Measurements from ENCODE around the gene TMEM26. TPM values are rescaled to one million over a fixed set of nuclear protein-coding genes. Genes with fewer than 3 reads are reported as not detected.

Gene TMEM26
- total RNA-seq, 1 experiment from 2014 or later = not detected

DNA sequence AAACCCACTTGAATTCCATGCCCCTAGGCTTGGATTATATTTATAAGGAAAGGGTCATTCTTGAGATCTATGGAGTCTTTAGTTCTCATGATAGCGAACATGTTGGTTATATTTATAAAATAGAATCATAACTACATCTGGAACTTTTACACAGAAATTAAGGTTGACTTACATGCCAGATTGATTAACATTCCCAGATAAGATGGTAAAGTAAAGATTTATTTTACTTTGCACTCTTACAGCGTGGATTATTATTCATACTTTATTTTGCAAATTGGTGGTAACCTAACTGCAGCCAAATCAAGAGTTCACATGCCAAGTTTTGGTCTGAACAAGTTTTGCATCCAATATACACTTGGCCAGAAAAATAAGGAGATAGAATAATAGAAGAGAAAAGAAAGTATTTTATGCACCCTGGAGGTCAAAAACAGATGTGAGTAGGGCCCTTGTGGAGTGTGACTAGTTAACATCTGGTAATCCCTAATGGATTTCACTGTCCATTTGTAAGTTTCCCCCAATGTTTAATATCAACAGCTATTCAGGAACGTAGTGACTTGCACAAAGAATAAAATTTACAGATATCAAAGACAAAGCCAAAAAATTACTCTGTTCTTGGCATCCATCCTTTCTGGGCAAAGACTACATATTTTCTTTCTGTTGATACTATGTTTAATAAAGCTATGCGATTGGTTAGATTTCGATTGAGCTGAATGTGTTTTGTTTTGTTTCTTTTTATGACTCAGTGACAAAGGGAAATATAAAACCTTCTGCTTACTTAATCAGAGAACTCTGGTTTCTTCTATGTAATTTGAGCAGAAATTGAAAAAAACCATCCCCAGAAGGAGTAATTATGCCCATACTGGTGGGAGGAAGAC is 10.1 kb upstream of the TMEM26 start:
- Histone ChIP-seq H3K9me2 (ENCODE audit: insufficient read depth) (no peaks in the 10 kb centered on the region), H3K27ac (no peak overlapping the region), H3K4me2 (no peak overlapping the region), H3K27me3 (ENCODE audit: insufficient read depth, low read depth) (no peaks in the 10 kb centered on the region), H3K9me3 (ENCODE audit: insufficient read depth, low read depth) (no peaks in the 10 kb centered on the region), H4K20me1 (ENCODE audit: insufficient read depth) (no peaks in the 10 kb centered on the region), H3K4me3 (no peak overlapping the region), H3F3A (ENCODE audit: insufficient read depth, low read depth) (0 out of 2 replicates have a peak, but pooled peaks cover 3% of the 10 kb centered on the region), H3K36me3 (ENCODE audit: low read depth) (no peaks in the 10 kb centered on the region), H3K4me1 (replicated peaks; ENCODE audit: insufficient read depth) (no peaks in the 10 kb centered on the region), H2AFZ (no peak overlapping the region), H3K79me2 (ENCODE audit: low read depth) (no peaks in the 10 kb centered on the region)
- ChIA-PET POLR2A (ENCODE audit: unreplicated experiment) (no interaction called here), CTCF (no interaction called here)
- no peak for DNase-seq
- TF ChIP-seq, protein P1, sequence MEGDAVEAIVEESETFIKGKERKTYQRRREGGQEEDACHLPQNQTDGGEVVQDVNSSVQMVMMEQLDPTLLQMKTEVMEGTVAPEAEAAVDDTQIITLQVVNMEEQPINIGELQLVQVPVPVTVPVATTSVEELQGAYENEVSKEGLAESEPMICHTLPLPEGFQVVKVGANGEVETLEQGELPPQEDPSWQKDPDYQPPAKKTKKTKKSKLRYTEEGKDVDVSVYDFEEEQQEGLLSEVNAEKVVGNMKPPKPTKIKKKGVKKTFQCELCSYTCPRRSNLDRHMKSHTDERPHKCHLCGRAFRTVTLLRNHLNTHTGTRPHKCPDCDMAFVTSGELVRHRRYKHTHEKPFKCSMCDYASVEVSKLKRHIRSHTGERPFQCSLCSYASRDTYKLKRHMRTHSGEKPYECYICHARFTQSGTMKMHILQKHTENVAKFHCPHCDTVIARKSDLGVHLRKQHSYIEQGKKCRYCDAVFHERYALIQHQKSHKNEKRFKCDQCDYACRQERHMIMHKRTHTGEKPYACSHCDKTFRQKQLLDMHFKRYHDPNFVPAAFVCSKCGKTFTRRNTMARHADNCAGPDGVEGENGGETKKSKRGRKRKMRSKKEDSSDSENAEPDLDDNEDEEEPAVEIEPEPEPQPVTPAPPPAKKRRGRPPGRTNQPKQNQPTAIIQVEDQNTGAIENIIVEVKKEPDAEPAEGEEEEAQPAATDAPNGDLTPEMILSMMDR (conservative IDR thresholded peaks at IDR 0.05) = no peak
- no peak for TF ChIP-seq EZH2 (IDR thresholded peaks at IDR 0.05; ENCODE audit: low read depth)
- BruUV-seq (replicated peaks) = no TSS peak
- intact Hi-C loops (cut with micrococcal nuclease; ENCODE audit: unreplicated experiment) = no loop called here

DNA sequence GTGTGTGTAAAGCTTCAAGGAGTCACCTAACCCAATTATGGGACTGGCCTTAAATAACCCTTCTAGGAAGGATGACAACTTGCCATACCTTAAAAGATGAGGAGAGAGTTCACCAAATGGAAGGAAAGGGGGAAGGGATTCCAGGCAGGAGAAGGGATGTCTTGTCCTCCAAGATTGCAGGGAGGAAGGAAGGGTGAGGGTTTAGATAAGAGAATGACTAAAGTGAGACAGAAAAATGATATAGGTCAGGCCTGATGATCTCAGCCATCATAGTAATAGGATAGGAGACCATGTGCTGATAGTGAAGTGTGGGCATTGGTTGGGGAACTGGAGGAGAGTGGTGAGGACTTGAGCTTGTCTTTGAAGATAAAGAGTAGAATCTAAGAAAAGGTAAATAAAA is 7.7 kb upstream of the TMEM26 start:
- Histone ChIP-seq H3K4me2 (no peak overlapping the region), H3K4me1 (replicated peaks; ENCODE audit: insufficient read depth) (no peaks in the 10 kb centered on the region), H4K20me1 (ENCODE audit: insufficient read depth) (no peaks in the 10 kb centered on the region), H3K79me2 (ENCODE audit: low read depth) (no peaks in the 10 kb centered on the region), H3K36me3 (ENCODE audit: low read depth) (no peaks in the 10 kb centered on the region), H3K9me2 (ENCODE audit: insufficient read depth) (no peaks in the 10 kb centered on the region), H3K27ac (no peak overlapping the region), H3K4me3 (no peak overlapping the region), H3K27me3 (ENCODE audit: insufficient read depth, low read depth) (no peaks in the 10 kb centered on the region), H3K9me3 (ENCODE audit: insufficient read depth, low read depth) (no peaks in the 10 kb centered on the region), H3F3A (ENCODE audit: insufficient read depth, low read depth) (0 out of 2 replicates have a peak, but pooled peaks cover 3% of the 10 kb centered on the region), H2AFZ (no peak overlapping the region)
- CTCF ChIA-PET = interaction anchor here (0.6 kb wide), 1 partner anchor 1044 kb away, joined by 3 read pairs; no protein-coding TSS in a partner anchor
- POLR2A ChIA-PET (ENCODE audit: unreplicated experiment) = no interaction called here
- TF ChIP-seq EZH2 (IDR thresholded peaks at IDR 0.05; ENCODE audit: low read depth) = no peak
- TF ChIP-seq, protein P1 (conservative IDR thresholded peaks at IDR 0.05) = no peak
- no peak for DNase-seq
- intact Hi-C loops (cut with micrococcal nuclease; ENCODE audit: unreplicated experiment) = no loop called here
- BruUV-seq (replicated peaks) = no TSS peak

DNA sequence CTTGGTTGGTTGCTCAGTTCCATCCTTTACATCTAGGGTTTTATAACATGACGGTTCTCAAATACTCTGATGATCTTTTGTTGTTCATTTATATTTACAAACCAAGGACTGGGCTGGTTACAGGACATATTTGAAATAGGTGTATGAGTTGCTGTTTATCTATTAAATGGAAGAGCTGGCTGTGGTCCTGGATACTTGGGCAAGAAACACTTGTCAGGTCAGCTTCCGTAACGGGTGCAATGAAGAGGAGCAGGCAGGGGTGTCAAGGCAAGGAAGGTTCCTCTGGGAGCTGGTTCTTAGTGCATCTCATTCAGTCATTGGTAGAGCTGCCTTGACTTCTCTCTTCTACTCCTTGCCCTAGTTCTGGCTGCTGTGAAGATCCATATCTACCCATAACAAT is 4.8 kb upstream of the TMEM26 start:
- BruUV-seq (replicated peaks) = no TSS peak
- TF ChIP-seq, protein P1 (conservative IDR thresholded peaks at IDR 0.05) = no peak
- TF ChIP-seq EZH2 (IDR thresholded peaks at IDR 0.05; ENCODE audit: low read depth) = no peak
- CTCF ChIA-PET = no interaction called here
- Histone ChIP-seq H4K20me1 (ENCODE audit: insufficient read depth) (no peaks in the 10 kb centered on the region), H3K9me3 (ENCODE audit: insufficient read depth, low read depth) (no peaks in the 10 kb centered on the region), H3K4me1 (replicated peaks; ENCODE audit: insufficient read depth) (no peaks in the 10 kb centered on the region), H2AFZ (no peak overlapping the region), H3K27ac (no peak overlapping the region), H3K4me2 (no peak overlapping the region), H3K79me2 (ENCODE audit: low read depth) (no peaks in the 10 kb centered on the region), H3K36me3 (ENCODE audit: low read depth) (no peaks in the 10 kb centered on the region), H3K27me3 (ENCODE audit: insufficient read depth, low read depth) (no peaks in the 10 kb centered on the region), H3K4me3 (no peak overlapping the region), H3K9me2 (ENCODE audit: insufficient read depth) (no peaks in the 10 kb centered on the region), H3F3A (ENCODE audit: insufficient read depth, low read depth) (no peaks in the 10 kb centered on the region)
- intact Hi-C loops (cut with micrococcal nuclease; ENCODE audit: unreplicated experiment) = loop anchor here (10.0 kb wide), 1 partner anchor 577 kb away; no protein-coding TSS in a partner anchor
- no peak for DNase-seq
- POLR2A ChIA-PET (ENCODE audit: unreplicated experiment) = interaction anchor here (0.6 kb wide), 1 partner anchor 580 kb away, joined by 3 read pairs; no protein-coding TSS in a partner anchor

Data from PC-9 (cell line).